Measurements from ENCODE around the gene IPO11. TPM values are rescaled to one million over a fixed set of nuclear protein-coding genes. Genes with fewer than 3 reads are reported as not detected.

Gene IPO11
- total and polyA plus RNA-seq, 2 experiments from 2014 or later, result 18.7 to 64.7 TPM

DNA sequence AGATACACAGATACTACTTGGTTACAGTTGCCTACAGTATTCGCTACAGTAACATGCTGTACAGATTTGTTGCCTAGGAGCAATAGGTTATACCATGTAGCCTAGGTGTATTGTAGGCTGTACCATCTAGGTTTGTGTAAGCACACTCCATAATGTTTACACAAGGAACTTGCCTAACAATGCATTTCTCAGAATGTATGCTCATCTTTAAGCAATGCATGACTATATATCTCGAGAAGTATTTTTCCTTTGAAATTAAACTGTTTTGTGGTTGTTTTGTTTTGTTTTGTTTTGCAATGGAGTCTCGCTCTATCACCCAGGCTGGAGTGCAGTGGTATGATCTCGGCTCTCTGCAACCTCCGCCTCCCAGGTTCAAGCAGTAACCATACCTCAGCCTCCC is 191.4 kb downstream of the IPO11 start:
- H3K4me1 Mint-ChIP-seq, result no peaks in the 10 kb centered on the region
- no peaks in the 10 kb centered on the region for H3F3A ChIP-seq (replicated peaks; ENCODE audit: low read depth)
- no peak for ATAC-seq

More for the DNA sequence above, 191.4 kb downstream of the IPO11 start:
- Mint-ChIP-seq H3K27me3 (ENCODE audit: insufficient read depth, low read depth, poor library complexity) (no peaks in the 10 kb centered on the region), H3K9me3 (no peaks in the 10 kb centered on the region), H3K27ac (no peak overlapping the region), H3K4me3 (no peak overlapping the region), H3K36me3 (ENCODE audit: low read depth) (peaks cover 7% of the 10 kb centered on the region; the same call in 2 of the 3 replicates)
- no peak for DNase-seq (ENCODE audit: low spot score)
- Histone ChIP-seq H3K4me1 (ENCODE audit: insufficient read depth) (no peaks in the 10 kb centered on the region), H3K27ac (ENCODE audit: low read depth) (no peak overlapping the region), H3K4me2 (no peak overlapping the region), H3K27me3 (ENCODE audit: insufficient read depth) (no peaks in the 10 kb centered on the region), H3K4me3 (no peak overlapping the region), H3K9me2 (ENCODE audit: insufficient read depth) (no peaks in the 10 kb centered on the region), H3K36me3 (ENCODE audit: insufficient read depth) (no peaks in the 10 kb centered on the region; the same call in 1 of the 2 replicates), H3K79me2 (replicated peaks; ENCODE audit: insufficient read depth) (no peaks in the 10 kb centered on the region), H4K20me1 (replicated peaks; ENCODE audit: insufficient read depth) (no peaks in the 10 kb centered on the region), H2AFZ (no peak overlapping the region)
- TF ChIP-seq STAT1 (IDR thresholded peaks at IDR 0.05; ENCODE audit: unreplicated experiment) (no peak), ZNF331 (CRISPR knock-in tag; IDR thresholded peaks at IDR 0.05; ENCODE audit: low read depth) (no peak), CTCF (conservative IDR thresholded peaks at IDR 0.05; ENCODE audit: low read depth in 2 of 2) (no peak), REST (IDR thresholded peaks at IDR 0.05; ENCODE audit: unreplicated experiment) (no peak), ZNF114 (CRISPR knock-in tag; IDR thresholded peaks at IDR 0.05) (no peak), EZH2 (IDR thresholded peaks at IDR 0.05; ENCODE audit: low read depth, unreplicated experiment) (no peak)

All from GM23338 (cell line).